Mesendoderm (in vitro differentiated cells): Measurements from ENCODE around the gene CELA3B. TPM values are rescaled to one million over a fixed set of nuclear protein-coding genes. Genes with fewer than 3 reads are reported as not detected.
"Not testable (repeated sequence)": the region's sequence is repeated elsewhere in the genome, so short reads cannot be mapped to it uniquely, and the experiment has no call there.

Source experiments
- DNase-seq: peaks from one replicate; pipeline ENCODE4 v3.0.0; 2013
- H2AK5ac ChIP-seq: 2 replicates; pipeline ENCODE4 v1.6.1; 2013; ENCODE audit warnings: low read length, inconsistent platforms
- H2BK120ac ChIP-seq: 2 replicates; pipeline ENCODE4 v1.6.1; 2013; ENCODE audit warnings: low read depth, mild to moderate bottlenecking, low read length, moderate library complexity, mixed read lengths
- H2BK15ac ChIP-seq: replicated peaks from 2 replicates; pipeline ENCODE4 v1.6.1; 2013; ENCODE audit warnings: low read depth, mild to moderate bottlenecking, moderate library complexity
- H2BK5ac ChIP-seq: 2 replicates; pipeline ENCODE4 v1.6.1; 2013; ENCODE audit warnings: low read length, inconsistent platforms
- H3K18ac ChIP-seq: 2 replicates; pipeline ENCODE4 v1.6.1; 2013; ENCODE audit warnings: mild to moderate bottlenecking, low read length, mixed read lengths
- H3K23ac ChIP-seq: one replicate; pipeline ENCODE4 v1.6.1; 2013; ENCODE audit warnings: low read length
- H3K27ac ChIP-seq: 2 replicates; pipeline ENCODE4 v1.5.1; 2013; ENCODE audit warnings: low read depth, mild to moderate bottlenecking, inconsistent platforms, low read length, moderate library complexity
- H3K27me3 ChIP-seq: 2 replicates; pipeline ENCODE4 v1.6.1; 2013; ENCODE audit warnings: low read length, control low read depth, mild to moderate bottlenecking, inconsistent platforms; ENCODE audit not compliant: insufficient read depth, poor library complexity
- H3K36me3 ChIP-seq: 2 replicates; pipeline ENCODE4 v1.6.1; 2013; ENCODE audit warnings: low read length, inconsistent platforms; ENCODE audit not compliant: control insufficient read depth, insufficient read depth
- H3K4ac ChIP-seq: one replicate; pipeline ENCODE4 v1.6.1; 2013; ENCODE audit warnings: low read depth, mild to moderate bottlenecking, low read length, moderate library complexity
- H3K4me1 ChIP-seq: 2 replicates; pipeline ENCODE4 v1.6.1; 2013; ENCODE audit warnings: low read depth, low read length, inconsistent platforms; ENCODE audit not compliant: control insufficient read depth
- H3K4me2 ChIP-seq: 2 replicates; pipeline ENCODE4 v1.6.1; 2013; ENCODE audit warnings: low read length
- H3K4me3 ChIP-seq: 2 replicates; pipeline ENCODE4 v1.5.1; 2013; ENCODE audit warnings: mild to moderate bottlenecking, low read length
- H3K56ac ChIP-seq: one replicate; pipeline ENCODE4 v1.6.1; 2013; ENCODE audit warnings: low read length
- H3K79me1 ChIP-seq: 2 replicates; pipeline ENCODE4 v1.6.1; 2013; ENCODE audit warnings: low read length, inconsistent platforms
- H3K79me2 ChIP-seq: 2 replicates; pipeline ENCODE4 v1.6.1; 2013; ENCODE audit warnings: mild to moderate bottlenecking, low read length; ENCODE audit not compliant: control insufficient read depth, insufficient read depth
- H3K9ac ChIP-seq: 2 replicates; pipeline ENCODE4 v1.6.1; 2013; ENCODE audit warnings: low read length, inconsistent platforms
- H4K5ac ChIP-seq: one replicate; pipeline ENCODE4 v1.6.1; 2013; ENCODE audit warnings: low read length
- H4K8ac ChIP-seq: one replicate; pipeline ENCODE4 v1.6.1; 2013; ENCODE audit warnings: low read depth, mild to moderate bottlenecking, control low read depth, low read length, moderate library complexity
- WGBS: extraction: QIAGEN DNeasy Blood & Tissue Kit; methylation state at CpG from one replicate; pipeline ENCODE4 v1.1.7; 2013; ENCODE audit warnings: low lambda C conversion rate, missing lambda C conversion rate; ENCODE audit not compliant: insufficient coverage; ENCODE audit errors: extremely low coverage; 5-methylcytosine and 5-hydroxymethylcytosine counted together
- small RNA-seq: library from polyadenylated mRNA; stranded (forward); fragments of <200 nt; extraction: miRNeasy Mini kit (QIAGEN cat#:217004); gene quantifications from one replicate; pipeline ENCODE3, GENCODE V24; 2013; ENCODE audit not compliant: insufficient read depth

The CELA3B gene

GRCh38 chr1:22034834-22035233 lies 58.0 kb downstream of the CELA3B start:
- not testable (repeated sequence) for H3K79me1 ChIP-seq, H3K9ac ChIP-seq, H4K5ac ChIP-seq, H2BK120ac ChIP-seq, H3K79me2 ChIP-seq, H2BK5ac ChIP-seq, DNase-seq, H2AK5ac ChIP-seq, H3K23ac ChIP-seq, H4K8ac ChIP-seq, H3K36me3 ChIP-seq, H3K4me3 ChIP-seq, H3K18ac ChIP-seq, H3K4me1 ChIP-seq, H3K4ac ChIP-seq, H3K27ac ChIP-seq, H3K4me2 ChIP-seq, H3K27me3 ChIP-seq, H3K56ac ChIP-seq, H2BK15ac ChIP-seq
- no CpG with 5 or more reads among the region's 5 CpGs for WGBS

- no peak overlapping the region for H3K4me2 ChIP-seq
- no peaks in the 10 kb centered on the region for H3K36me3 ChIP-seq
- H2AK5ac ChIP-seq = no peak overlapping the region
- DNase-seq = no peak
- no peak overlapping the region for H2BK15ac ChIP-seq
- H3K27ac ChIP-seq = no peak overlapping the region
- no peak overlapping the region for H3K23ac ChIP-seq
- no peak overlapping the region for H3K4me3 ChIP-seq
- no peak overlapping the region for H3K18ac ChIP-seq
- WGBS = no CpG with 5 or more reads among the region's 7 CpGs
- H2BK120ac ChIP-seq = no peak overlapping the region
- H4K8ac ChIP-seq = no peak overlapping the region
- H3K79me1 ChIP-seq = no peaks in the 10 kb centered on the region
- H3K27me3 ChIP-seq = no peaks in the 10 kb centered on the region
- H3K4me1 ChIP-seq = peaks cover 2% of the 10 kb centered on the region
- no peak overlapping the region for H3K56ac ChIP-seq
- H3K9ac ChIP-seq = no peak overlapping the region
- no peak overlapping the region for H2BK5ac ChIP-seq
- H3K4ac ChIP-seq = no peak overlapping the region
- H4K5ac ChIP-seq = no peak overlapping the region
- no peaks in the 10 kb centered on the region for H3K79me2 ChIP-seq
Measured at GRCh38 chr1:22037520-22037919, 60.7 kb downstream of the CELA3B start.

- Histone ChIP-seq H3K23ac (no peak overlapping the region), H2BK5ac (no peak overlapping the region), H3K9ac (no peak overlapping the region), H4K8ac (no peak overlapping the region), H2BK120ac (no peak overlapping the region), H4K5ac (no peak overlapping the region), H3K4me2 (no peak overlapping the region), H3K56ac (no peak overlapping the region), H3K79me2 (no peaks in the 10 kb centered on the region), H3K27ac (no peak overlapping the region), H2BK15ac (no peak overlapping the region), H3K79me1 (no peaks in the 10 kb centered on the region), H3K27me3 (no peaks in the 10 kb centered on the region), H3K4ac (no peak overlapping the region), H3K18ac (no peak overlapping the region), H3K4me3 (no peak overlapping the region), H3K36me3 (no peaks in the 10 kb centered on the region), H3K4me1 (peaks cover 2% of the 10 kb centered on the region), H2AK5ac (no peak overlapping the region)
- DNase-seq = no peak
- no CpG with 5 or more reads among the region's 5 CpGs for WGBS
Measured at GRCh38 chr1:22038036-22038435, 61.2 kb downstream of the CELA3B start.

Small RNAs within 50 kb of the gene (small RNA-seq; reads per million reads assigned to genes)
- gene RN7SL186P = not detected
- not detected for gene RN7SL386P
- gene RNU6-1022P = not detected
- gene RNU6-776P = not detected
